Superior temporal gyrus (tissue), 1 donor: ENCODE results near the gene AHCYL2.
"Not testable (repeated sequence)": the region's sequence is repeated elsewhere in the genome, so short reads cannot be mapped to it uniquely, and the experiment has no call there.

Experiments
- DNase-seq: peaks from one replicate; pipeline ENCODE4 v3.0.0-alpha.2; 2016; ENCODE audit errors: extremely low spot score

The AHCYL2 gene

GRCh38 chr7:129383542-129384132 is 158.8 kb downstream of the AHCYL2 start:
- DNase-seq: no peak

DNA sequence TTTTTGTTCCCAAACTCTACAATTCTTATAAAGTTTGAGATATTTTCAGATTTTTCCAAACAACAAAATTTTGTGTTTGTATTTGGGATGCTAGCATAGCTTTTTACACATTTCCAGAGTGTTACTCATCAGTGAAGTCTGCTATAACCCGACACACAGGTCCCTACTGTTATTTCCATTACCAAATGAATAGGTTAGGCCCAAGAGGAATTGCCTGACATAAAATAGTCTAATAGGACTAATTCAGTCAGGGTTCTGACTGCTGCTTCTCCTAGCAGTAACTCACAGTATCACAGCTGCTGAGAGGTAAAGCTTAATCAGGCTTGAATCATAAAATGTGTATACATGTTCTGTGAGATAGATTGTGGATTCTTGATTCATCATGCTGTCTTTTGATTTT is 160.3 kb downstream of the AHCYL2 start:
- no peak for DNase-seq

- DNase-seq: no peak
Measured at GRCh38 chr7:129385598-129385997, 160.8 kb downstream of the AHCYL2 start.

DNA sequence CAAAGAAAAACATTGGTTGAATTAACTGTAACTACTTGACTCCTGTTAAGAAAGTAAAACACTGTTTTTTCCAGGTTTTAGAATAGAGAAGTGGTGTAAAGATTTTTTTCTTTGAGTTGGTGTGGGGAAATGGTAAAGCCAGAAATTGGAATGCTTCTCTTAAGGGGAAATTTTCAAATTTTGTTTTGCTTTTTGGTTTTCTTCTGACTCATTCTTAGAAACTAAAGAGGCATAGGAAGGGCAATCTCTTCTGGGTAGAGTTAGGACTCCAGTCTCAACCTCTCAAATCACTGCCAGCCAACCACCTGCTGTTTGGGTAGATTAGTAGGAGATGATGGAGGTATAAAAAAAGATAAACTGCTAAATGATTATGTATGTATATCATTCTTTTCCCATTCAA is 161.7 kb downstream of the AHCYL2 start:
- no peak for DNase-seq

DNA sequence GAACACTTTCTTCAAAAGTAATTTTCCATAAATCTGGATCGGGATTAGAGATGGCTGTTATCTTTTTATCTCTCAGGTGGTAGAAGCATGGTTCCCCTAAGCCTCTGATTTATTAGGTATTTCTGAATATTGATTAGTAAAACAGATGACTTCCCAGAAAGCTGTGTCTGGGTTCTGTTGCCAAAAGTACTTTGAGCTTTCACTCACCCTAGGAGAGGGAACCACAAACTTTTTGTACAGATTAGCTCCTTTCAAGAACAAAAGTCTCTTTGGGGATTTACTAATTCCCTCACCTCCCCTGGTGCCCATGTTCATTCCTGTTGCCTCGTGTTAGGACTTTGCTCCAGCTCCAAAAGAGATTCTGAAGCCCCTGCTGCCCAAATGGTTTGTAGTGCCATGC is 162.7 kb downstream of the AHCYL2 start:
- no peak for DNase-seq

GRCh38 chr7:129388333-129389098 is 163.7 kb downstream of the AHCYL2 start:
- no peak for DNase-seq

DNA sequence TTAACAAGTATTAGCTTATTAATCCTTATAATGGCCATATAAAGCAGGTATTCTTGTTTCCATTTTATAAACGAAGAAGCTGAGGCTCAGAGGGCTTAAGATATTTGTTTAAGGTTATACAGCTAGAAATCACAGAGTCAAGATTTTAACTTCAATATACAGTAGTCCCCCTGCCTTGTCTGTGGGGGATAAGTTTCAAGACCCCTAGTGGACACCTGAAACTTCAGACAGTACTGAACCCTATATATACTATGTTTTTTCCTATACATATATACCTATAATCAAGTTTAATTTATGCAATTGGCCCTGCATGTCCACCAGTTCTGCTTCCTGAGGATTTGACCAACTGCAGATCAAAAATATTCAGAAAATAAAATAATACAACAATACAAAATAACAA is 165.0 kb downstream of the AHCYL2 start:
- no peak for DNase-seq

GRCh38 chr7:129390314-129390713 is 165.5 kb downstream of the AHCYL2 start:
- DNase-seq: no peak

DNA sequence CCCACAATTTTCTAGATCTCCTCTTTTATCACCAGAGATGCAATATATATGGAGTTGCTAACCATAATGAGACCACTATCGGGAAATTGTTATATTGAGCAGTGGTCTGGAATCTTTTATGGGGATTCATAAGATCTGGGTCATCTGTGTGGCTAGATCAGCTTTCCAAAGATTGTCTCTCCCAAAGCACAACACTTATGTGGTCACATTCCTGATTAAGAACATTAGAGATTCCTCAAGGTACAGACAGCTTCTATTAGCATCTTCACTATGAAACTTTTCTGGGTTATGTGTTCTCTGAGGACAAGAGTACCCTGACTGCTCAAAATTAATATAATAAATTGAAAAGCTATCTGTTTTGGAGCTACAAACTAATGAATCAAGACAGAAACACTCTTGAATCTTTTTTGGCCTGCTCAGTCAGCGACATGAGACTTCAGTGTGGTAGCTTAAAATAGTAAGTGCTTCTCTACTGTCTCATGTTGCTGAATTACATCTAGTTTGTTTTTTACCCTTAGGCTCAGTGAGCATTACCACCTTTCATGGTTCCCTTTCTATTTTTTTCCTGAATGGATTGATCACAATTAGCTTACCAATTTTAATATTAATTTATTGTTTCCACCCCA is 166.8 kb downstream of the AHCYL2 start:
- peak; percentile 38 for DNase-seq

- no peak for DNase-seq
Measured at GRCh38 chr7:129393255-129393654, 168.4 kb downstream of the AHCYL2 start.

DNA sequence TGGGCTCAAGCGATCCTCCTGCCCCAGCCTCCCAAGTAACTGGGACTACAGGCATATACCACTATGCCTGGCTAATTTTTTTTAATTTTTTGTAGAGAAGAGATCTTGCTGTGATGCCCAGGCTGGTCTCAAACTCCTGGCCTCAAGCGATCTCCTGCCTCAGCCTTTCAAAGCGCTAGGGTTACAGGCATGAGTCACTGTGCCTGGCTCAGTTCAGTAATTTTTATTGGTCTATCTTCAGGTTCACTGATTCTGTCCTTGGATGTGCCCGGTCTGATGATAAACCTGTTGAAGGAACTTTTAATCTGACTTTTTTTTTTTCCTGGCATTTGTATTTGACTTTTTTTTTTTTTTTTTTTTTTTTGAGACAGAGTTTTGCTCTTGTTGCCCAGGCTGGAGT is 169.3 kb downstream of the AHCYL2 start:
- DNase-seq: no peak

DNA sequence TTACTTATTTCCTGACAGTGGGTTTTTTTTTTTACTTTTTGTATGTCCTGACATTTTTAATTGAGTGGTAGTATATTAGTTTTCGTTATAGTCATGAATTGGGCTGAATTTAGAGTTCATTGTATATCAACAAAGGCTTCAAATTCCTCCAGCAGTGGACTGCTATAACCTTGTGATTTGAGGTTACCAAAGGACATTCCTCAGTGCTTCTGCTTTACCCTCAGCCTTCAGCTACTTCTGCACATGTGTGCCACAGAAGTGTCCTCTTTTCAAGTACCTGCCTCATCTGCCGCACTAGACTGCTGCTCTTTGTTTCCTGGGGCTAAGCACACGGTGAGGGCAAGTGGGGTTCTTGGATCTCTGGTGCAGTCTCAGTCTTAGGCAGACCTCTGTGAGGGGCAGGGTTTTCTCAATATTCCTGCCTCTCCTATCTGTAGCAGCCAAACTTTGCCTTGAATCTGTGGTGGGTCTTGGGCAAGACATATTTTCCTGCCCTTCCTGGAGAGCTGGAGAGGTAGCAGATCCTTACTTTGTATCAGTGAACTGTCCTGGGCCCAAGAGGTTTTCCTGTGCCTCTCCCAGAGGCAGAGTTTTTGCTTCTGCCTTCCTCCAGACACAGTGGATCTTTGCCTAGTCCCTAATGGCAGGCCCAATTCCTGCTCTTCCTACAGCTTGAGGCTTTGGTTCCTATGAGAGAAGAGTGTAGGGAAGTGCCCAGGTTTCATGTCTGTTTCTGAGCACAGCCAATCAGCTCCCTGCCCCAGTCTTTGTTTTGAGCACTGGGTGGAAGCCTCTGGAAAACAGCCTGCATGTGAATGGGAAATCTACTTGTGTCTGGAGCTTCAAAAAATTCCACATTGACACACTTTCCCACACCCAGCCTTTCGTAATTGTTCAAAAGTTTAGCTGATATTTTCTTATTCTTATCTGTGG is 170.4 kb downstream of the AHCYL2 start:
- DNase-seq: no peak

DNA sequence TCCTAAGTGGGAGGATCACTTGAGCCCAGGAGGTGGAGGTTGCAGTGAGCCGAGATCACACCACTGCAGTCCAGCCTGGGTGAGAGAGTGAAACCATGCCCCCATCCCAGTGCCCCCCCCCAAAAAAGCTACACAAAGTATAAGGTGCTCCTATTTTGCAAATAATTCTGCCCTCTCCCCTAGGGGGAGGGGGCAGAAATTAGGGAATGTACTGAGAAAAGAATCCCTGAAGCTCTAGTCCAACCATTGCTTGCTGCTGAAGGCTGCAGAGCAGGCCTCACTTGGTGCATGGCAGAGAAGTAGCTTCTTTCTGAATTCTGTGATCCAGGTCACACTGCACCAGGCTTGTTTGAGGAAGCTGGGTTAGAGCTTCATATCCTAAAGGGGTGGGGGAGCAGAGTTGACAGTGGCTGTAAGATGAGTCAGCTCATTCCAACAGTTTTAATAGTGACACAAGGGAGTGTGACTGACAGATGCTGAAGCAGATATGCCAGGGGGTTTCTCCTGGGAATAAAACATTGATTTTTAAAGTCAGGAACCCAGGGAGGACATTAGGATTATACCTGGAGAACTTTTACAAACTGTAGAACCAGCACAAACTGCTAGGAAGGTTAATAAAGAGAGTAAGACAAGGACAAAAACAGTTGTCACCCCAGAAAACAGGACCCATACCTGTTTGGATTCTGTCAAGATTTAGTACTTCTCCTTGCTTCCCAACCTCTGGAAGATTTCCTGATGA is 176.6 kb downstream of the AHCYL2 start:
- DNase-seq: no peak

- DNase-seq: no peak
Measured at GRCh38 chr7:129401967-129402860, 177.4 kb downstream of the AHCYL2 start.

DNA sequence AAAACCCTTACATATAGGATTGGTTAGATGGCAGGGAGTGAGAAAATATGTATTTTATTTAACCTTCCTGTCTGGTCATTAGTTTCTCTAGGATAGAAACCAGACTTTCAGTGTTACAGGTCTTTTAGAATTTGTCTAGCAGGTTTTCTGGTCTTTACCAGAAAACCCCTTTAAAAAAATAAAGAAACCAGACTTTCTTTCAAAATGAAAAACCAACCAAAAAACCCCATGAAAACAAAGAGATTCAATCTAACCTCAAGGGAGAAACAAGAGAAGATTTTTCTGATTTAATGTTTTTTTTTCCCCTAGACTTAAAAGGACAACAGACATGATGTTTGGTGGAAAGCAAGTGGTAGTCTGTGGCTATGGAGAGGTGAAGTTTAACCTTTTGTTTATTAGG is 180.7 kb downstream of the AHCYL2 start:
- DNase-seq: no peak

DNA sequence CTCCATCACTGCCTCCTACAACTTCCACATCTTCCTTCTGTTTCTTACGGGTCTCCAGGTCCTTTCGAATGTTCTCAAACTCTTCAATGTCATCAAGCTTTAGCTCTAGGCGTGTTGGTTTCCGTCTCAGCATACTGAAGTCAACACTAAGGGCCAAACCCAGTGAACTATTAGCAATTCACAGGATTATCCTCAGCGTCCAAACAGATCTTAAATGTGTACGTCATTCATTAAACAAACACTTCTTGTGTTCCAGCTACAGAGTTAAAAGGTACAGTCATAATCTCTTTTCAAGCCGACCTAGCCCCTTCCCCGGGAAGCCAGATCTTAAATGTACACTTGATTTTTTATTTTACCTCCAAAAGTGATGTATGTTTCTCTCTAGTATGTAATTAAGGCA is 185.4 kb downstream of the AHCYL2 start:
- not testable (repeated sequence) for DNase-seq

DNA sequence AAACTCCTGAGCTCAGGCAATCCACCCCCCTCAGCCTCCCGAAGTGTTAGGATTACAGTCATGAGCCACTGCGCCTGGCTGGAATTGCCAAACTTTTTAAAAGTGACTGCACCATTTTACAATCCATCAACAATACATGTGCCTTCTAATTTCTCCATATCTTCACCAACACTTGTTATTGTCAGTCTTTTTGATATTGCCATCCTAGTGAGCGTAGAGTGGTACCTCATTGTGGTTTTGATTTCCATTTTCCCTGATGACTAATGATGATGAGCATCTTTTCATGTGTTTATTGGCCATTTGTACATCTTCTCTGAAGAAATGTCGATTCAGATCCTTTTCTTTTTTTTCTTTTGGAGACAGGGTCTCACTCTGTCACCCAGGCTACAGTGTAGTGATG is 187.7 kb downstream of the AHCYL2 start:
- DNase-seq: no peak

DNA sequence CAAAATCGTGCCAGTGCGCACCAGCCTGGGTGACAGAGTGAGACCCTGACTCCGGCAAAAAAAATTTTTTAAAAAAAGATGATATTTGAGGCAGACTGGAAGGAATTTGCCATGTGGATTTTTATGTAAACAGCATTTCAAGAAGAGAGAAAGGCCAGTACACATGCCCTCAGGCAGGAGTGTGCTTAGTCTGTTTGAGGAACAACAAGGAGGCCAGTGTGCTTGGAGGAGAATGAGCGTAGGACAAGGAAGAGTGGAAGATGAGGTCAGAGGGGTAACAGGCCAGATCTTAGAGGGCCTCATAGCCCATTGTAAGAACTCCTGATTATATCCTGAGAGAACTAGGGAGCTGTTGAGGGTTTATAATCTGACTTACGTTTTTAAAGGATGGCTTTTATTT is 192.2 kb downstream of the AHCYL2 start:
- no peak for DNase-seq

GRCh38 chr7:129421717-129422250 is 197.0 kb downstream of the AHCYL2 start:
- DNase-seq: no peak

DNA sequence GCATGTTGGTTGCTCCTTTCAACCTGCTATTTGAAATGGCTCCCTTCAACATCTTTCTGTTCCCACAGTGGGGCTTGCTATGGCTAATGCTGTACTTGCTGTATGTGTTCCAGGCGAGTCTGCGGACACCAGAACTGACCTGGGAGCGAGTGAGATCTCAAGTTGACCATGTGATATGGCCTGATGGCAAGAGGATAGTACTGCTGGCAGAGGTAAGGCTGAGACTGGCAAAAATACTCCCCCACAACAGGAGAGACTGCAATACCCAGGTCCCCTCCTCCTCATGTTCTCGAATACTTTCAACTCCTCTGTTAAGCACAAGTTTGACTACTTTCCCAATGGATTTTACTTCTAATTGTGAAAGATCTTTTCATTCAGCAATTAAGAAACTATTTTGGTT is 197.9 kb downstream of the AHCYL2 start:
- no peak for DNase-seq
